Stimulated activated naive CD8-positive, alpha-beta T cell treated with anti-CD3 and anti-CD28 coated beads, Interleukin-15, Interleukin-2, amounts not matched to agents 100 U/mL and 50 U/mL, for 24 hours (primary cell): Measurements from ENCODE around the gene PCDHA6.
"Not testable (repeated sequence)": the region's sequence is repeated elsewhere in the genome, so short reads cannot be mapped to it uniquely, and the experiment has no call there.

ENCODE experiments used
- ATAC-seq: fragments of 150-1000 bp; cut with Tn5 transposase; one replicate; pipeline ENCODE4 v1.10.0; 2021
- DNase-seq: peaks from one replicate; pipeline ENCODE4 v3.0.0; 2021

The PCDHA6 gene

DNA sequence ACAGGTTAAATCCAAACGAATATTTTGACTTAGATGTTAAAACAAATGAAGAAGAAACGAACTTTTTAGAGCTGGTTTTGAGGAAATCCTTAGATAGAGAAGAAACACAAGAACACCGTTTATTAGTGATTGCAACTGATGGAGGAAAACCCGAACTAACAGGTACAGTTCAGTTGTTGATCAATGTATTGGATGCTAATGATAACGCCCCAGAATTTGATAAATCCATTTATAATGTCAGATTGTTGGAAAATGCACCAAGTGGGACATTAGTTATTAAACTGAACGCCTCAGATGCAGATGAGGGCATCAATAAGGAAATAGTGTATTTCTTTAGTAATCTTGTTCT lies 5.5 kb upstream of the PCDHA6 start:
- DNase-seq (no peak), ATAC-seq (no peak)

GRCh38 chr5:140822969-140823368 lies 4.8 kb upstream of the PCDHA6 start:
- not testable (repeated sequence) for ATAC-seq, DNase-seq

DNA sequence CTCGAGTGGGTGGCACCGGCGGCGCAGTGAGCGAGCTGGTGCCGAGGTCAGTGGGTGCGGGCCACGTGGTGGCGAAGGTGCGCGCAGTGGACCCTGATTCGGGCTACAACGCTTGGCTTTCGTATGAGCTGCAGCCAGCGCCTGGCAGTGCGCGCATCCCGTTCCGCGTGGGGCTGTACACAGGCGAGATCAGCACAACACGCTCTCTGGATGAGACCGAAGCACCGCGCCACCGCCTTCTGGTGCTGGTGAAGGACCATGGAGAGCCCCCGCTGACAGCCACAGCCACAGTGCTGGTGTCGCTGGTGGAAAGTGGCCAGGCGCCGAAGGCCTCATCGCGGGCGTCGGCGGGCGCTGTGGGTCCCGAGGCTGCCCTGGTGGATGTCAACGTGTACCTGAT lies 4.3 kb upstream of the PCDHA6 start:
- no peak for DNase-seq
- ATAC-seq, result no peak

- ATAC-seq (no peak), DNase-seq (no peak)
Observed at GRCh38 chr5:140828362-140828737, 590 bp downstream of the PCDHA6 start.

DNA sequence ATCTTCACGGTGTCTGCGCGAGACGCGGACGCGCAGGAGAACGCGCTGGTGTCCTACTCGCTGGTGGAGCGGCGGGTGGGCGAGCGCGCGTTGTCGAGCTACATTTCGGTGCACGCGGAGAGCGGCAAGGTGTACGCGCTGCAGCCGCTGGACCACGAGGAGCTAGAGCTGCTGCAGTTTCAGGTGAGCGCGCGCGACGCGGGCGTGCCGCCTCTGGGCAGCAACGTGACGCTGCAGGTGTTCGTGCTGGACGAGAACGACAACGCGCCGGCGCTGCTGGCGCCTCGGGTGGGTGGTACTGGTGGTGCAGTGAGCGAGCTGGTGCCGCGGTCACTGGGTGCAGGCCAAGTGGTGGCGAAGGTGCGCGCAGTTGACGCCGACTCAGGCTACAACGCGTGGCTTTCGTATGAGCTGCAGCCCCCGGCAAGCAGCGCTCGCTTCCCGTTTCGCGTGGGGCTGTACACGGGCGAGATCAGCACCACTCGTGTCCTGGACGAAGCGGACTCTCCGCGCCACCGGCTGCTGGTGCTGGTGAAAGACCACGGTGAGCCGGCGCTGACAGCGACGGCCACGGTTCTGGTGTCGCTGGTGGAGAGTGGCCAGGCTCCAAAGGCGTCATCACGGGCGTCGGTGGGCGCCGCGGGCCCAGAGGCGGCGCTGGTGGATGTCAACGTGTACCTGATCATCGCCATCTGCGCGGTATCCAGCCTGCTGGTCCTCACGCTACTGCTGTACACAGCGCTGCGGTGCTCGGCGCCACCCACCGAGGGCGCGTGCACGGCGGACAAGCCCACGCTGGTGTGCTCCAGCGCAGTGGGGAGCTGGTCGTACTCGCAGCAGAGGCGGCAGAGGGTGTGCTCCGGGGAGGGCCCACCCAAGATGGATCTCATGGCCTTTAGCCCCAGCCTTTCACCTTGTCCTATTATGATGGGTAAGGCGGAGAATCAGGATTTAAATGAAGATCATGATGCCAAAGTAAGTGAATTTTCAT lies 2.0 kb downstream of the PCDHA6 start:
- ATAC-seq, DNase-seq: not testable (repeated sequence)

DNA sequence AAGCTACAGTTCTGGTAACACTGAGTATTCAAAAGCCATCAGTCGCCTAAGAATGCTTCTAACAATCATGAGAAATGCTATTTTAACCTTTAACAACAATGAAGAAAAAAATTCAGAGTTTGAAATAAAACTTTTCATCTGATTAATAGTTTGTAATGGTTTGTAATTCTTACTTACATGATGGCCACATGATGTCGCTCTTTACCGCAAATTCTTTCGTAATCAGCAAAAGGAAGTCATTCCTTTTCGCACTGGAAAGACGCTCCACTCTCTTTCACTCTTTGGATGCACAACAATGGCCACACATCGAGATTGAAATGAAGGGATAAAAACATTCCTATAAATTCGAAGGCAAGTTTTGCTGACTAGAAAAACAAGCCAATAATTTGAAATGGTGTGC lies 6.2 kb downstream of the PCDHA6 start, which contains the start of gene PCDHA7:
PCDHA7 (plus strand) TSS at position 277 of the 400 bp plus-strand sequence; CDS start at position 392, 115 bp downstream.
- DNase-seq (no peak), ATAC-seq (no peak)

DNA sequence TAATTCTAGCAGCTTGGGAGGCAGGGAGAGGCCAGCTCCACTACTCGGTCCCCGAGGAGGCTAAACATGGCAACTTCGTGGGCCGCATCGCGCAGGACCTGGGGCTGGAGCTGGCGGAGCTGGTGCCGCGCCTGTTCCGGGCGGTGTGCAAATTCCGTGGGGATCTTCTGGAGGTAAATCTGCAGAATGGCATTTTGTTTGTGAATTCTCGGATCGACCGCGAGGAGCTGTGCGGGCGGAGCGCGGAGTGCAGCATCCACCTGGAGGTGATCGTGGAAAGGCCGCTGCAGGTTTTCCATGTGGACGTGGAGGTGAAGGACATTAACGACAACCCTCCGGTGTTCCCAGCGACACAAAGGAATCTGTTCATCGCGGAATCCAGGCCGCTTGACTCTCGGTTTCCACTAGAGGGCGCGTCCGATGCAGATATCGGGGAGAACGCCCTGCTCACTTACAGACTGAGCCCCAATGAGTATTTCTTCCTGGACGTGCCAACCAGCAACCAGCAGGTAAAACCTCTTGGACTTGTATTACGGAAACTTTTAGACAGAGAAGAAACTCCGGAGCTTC lies 6.8 kb downstream of the PCDHA6 start:
- ATAC-seq, DNase-seq: not testable (repeated sequence)

- ATAC-seq (no peak), DNase-seq (no peak)
Observed at GRCh38 chr5:140835622-140836510, 8.1 kb downstream of the PCDHA6 start.

DNA sequence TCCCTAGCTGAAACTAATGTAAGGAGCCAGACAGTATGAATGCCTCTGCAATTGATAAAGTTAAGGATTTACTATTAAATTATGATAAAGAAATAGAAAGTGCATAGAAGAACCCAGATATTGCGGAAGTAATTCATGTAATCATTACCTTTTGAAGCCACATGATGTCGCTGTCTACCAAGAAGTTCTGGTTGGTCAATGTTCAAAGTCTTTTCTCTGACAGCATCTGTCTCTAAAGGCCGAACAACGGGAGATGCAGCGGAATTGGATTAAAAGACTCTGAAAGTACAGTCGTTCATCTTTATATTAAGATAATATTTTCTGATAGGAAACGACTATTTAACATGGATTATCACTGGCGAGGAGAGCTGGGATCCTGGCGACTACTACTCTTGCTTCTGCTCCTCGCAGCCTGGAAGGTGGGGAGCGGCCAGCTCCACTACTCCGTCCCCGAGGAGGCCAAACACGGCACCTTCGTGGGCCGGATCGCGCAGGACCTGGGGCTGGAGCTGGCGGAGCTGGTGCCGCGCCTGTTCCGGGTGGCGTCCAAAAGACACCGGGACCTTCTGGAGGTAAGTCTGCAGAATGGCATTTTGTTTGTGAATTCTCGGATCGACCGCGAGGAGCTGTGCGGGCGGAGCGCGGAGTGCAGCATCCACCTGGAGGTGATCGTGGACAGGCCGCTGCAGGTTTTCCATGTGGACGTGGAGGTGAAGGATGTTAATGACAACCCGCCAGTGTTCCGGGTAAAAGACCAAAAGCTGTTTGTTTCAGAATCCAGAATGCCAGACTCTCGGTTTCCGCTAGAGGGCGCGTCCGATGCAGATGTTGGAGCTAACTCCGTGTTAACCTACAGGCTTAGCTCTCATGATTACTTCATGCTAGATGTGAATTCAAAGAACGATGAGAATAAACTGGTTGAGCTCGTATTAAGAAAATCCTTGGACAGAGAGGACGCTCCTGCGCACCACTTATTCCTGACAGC lies 13.5 kb downstream of the PCDHA6 start, which contains the start of gene PCDHA8:
PCDHA8 (plus strand) TSS at position 210 of the 985 bp plus-strand sequence; CDS start at position 345, 135 bp downstream.
- DNase-seq (peak; percentile 20), ATAC-seq (no peak)

DNA sequence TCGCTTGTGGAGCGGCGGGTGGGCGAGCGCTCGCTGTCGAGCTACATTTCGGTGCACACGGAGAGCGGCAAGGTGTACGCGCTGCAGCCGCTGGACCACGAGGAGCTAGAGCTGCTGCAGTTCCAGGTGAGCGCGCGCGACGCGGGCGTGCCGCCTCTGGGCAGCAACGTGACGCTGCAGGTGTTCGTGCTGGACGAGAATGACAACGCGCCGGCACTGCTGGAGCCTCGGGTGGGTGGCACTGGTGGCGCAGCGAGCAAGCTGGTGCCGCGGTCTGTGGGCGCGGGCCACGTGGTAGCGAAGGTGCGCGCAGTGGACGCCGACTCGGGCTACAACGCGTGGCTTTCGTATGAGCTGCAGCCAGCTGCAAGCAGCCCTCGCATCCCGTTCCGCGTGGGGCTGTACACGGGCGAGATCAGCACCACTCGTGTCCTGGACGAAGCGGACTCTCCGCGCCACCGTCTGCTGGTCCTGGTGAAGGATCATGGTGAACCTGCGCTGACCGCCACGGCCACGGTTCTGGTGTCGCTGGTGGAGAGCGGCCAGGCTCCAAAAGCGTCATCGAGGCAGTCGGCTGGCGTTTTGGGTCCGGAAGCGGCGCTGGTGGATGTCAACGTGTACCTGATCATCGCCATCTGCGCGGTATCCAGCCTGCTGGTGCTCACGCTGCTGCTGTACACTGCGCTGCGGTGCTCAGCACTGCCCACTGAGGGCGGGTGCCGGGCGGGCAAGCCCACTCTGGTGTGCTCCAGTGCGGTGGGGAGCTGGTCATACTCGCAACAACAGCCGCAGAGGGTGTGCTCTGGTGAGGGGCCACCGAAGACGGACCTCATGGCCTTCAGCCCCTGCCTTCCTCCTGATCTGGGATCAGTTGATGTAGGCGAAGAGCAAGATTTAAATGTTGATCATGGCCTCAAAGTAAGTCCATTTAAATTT lies 15.3 kb downstream of the PCDHA6 start:
- ATAC-seq (no peak), DNase-seq (no peak)

GRCh38 chr5:140848139-140849102 lies 20.7 kb downstream of the PCDHA6 start, which contains the start of gene PCDHA9:
Gene PCDHA9 (plus strand): TSS chr5:140848382. CDS start chr5:140848496, 114 bp downstream.
- not testable (repeated sequence) for DNase-seq, ATAC-seq

GRCh38 chr5:140849831-140850634 lies 22.3 kb downstream of the PCDHA6 start:
- DNase-seq, ATAC-seq: not testable (repeated sequence)

GRCh38 chr5:140855772-140856674 lies 28.3 kb downstream of the PCDHA6 start, which contains the start of gene PCDHA10:
Gene PCDHA10 (plus strand): TSS chr5:140855897. CDS start chr5:140856049, 152 bp downstream.
- DNase-seq (no peak), ATAC-seq (no peak)

- ATAC-seq, result no peak
- no peak for DNase-seq
Observed at GRCh38 chr5:140857177-140857986, 29.6 kb downstream of the PCDHA6 start.

- DNase-seq (no peak), ATAC-seq (no peak)
Observed at GRCh38 chr5:140857987-140858240, 30.2 kb downstream of the PCDHA6 start.
